HepG2 (cell line): ENCODE results near the gene ANKLE1. TPM values are rescaled to one million over a fixed set of nuclear protein-coding genes. Genes with fewer than 3 reads are reported as not detected.
A peak's percentile ranks its signal among the peaks of the same experiment; 100 is the strongest.

Source experiments
- ATAC-seq: fragments of 200-7000 bp; cut with Tn5 transposase; 3 replicates; pipeline ENCODE4 v1.9.1; 2020; ENCODE audit warnings: mild to moderate bottlenecking, moderate library complexity
- BruUV-seq: library from RNA; stranded (reverse); fragments of 400-500 nt; replicated peaks from 2 replicates; lab custom pipeline; 2021; lab: Mats Ljungman, UMichigan
- CTCF ChIA-PET: fragments of 300-600 bp; formaldehyde crosslinking; extraction: SDS; loops from one replicate; lab custom pipeline; 2021; ENCODE audit warnings: low total read pairs, inconsistent platforms, low intra/inter-chr PET ratio; lab: Yijun Ruan, JAX
- POLR2A ChIA-PET: fragments of 350-600 bp; sonication (Branson Sonifier 250); formaldehyde crosslinking; loops from one replicate; lab custom pipeline; 2020; ENCODE audit warnings: antibody characterized with exemption, inconsistent platforms; lab: Yijun Ruan, JAX
- DNase-seq: peaks from one replicate; pipeline ENCODE4 v3.0.0-alpha.2; 2015; ENCODE audit warnings: low spot score
- FAIRE-seq: peaks from 3 replicates; lab custom pipeline; 2011; peaks lifted over from hg19 to GRCh38; lab: Jason Lieb, UNC
- H2AFZ ChIP-seq: one replicate; pipeline ENCODE4 v1.6.1; 2011; ENCODE audit warnings: low read length, inconsistent platforms
- H3K27ac ChIP-seq: fragments of 300-600 bp; 3 replicates; pipeline ENCODE4 v1.8.0; 2011; ENCODE audit warnings: mixed run types, mild to moderate bottlenecking, mixed read lengths, low read length, inconsistent platforms; ENCODE audit not compliant: insufficient read depth; ENCODE audit errors: extremely low read length
- H3K27me3 ChIP-seq, 2 experiments: fragments of 200-600 bp in 1 of 2; 2 replicates in 1 of 2; 3 replicates in 1 of 2; pipeline versions ENCODE4 v1.6.0 to v1.8.0; 2011; ENCODE audit warnings: low read length in 2 of 2, mild to moderate bottlenecking in 2 of 2, moderate library complexity in 2 of 2, inconsistent platforms in 1 of 2; ENCODE audit not compliant: insufficient read depth in 2 of 2, control insufficient read depth in 1 of 2
- H3K36me3 ChIP-seq, 2 experiments: fragments of 200-600 bp in 1 of 2; replicated peaks in 1 of 2; 2 replicates in 1 of 2; 3 replicates in 1 of 2; pipeline versions ENCODE4 v1.5.1 to v1.8.0; 2011; ENCODE audit warnings: low read length in 2 of 2, inconsistent platforms in 1 of 2; ENCODE audit not compliant: insufficient read depth in 2 of 2, control insufficient read depth in 1 of 2
- H3K4me1 ChIP-seq: 2 replicates; pipeline ENCODE4 v1.5.1; 2012; ENCODE audit warnings: low read length, inconsistent platforms; ENCODE audit not compliant: insufficient read depth
- H3K4me2 ChIP-seq: 2 replicates; pipeline ENCODE4 v1.6.0; 2011; ENCODE audit warnings: low read depth, low read length, inconsistent platforms
- H3K4me3 ChIP-seq, 3 experiments: fragments of 200-600 bp in 1 of 3; sonication (generic), shearing (Covaris generic) in 1 of 3; replicated peaks in 1 of 3; 2 replicates each; pipeline ENCODE4 v1.5.1; 2011 to 2016; ENCODE audit warnings: low read length in 3 of 3, inconsistent platforms in 2 of 3, low read depth in 2 of 3, mild to moderate bottlenecking in 2 of 3, control low read depth in 1 of 3, mixed read lengths in 1 of 3; ENCODE audit not compliant: insufficient read depth in 1 of 3
- H3K79me2 ChIP-seq: one replicate; pipeline ENCODE4 v1.6.1; 2011; ENCODE audit warnings: low read length, inconsistent platforms; ENCODE audit not compliant: insufficient read depth
- H3K9ac ChIP-seq: 2 replicates; pipeline ENCODE4 v1.6.0; 2011; ENCODE audit warnings: mild to moderate bottlenecking, low read depth, low read length, inconsistent platforms; ENCODE audit not compliant: insufficient read depth
- H3K9me3 ChIP-seq: 2 replicates; pipeline ENCODE4 v1.5.1; 2012; ENCODE audit warnings: mild to moderate bottlenecking, low read length
- H4K20me1 ChIP-seq: 2 replicates; pipeline ENCODE4 v1.6.0; 2011; ENCODE audit warnings: inconsistent platforms, mild to moderate bottlenecking, low read length, moderate library complexity; ENCODE audit not compliant: insufficient read depth
- ARID3A ChIP-seq: IDR thresholded peaks from 2 replicates; pipeline ENCODE4 v1.6.1; 2012; ENCODE audit warnings: low read depth, low read length, improper control_type of control experiment
- CEBPG ChIP-seq: IDR thresholded peaks from 2 replicates; pipeline ENCODE4 v1.6.1; 2016
- DMTF1 ChIP-seq: sonication (generic); formaldehyde crosslinking; IDR thresholded peaks from 2 replicates; pipeline ENCODE4 v1.4.0; 2020; ENCODE audit warnings: mild to moderate bottlenecking, missing genetic modification reagents
- EZH2 ChIP-seq: conservative IDR thresholded peaks from 2 replicates; pipeline ENCODE4 v1.6.1; 2012; ENCODE audit warnings: mild to moderate bottlenecking, low read depth, low read length, moderate library complexity
- KDM2A ChIP-seq: sonication (generic); formaldehyde crosslinking; IDR thresholded peaks from 2 replicates; pipeline ENCODE4 v1.4.0; 2020; ENCODE audit warnings: low read depth, missing genetic modification reagents, borderline replicate concordance
- NR2F2 ChIP-seq: IDR thresholded peaks from 2 replicates; pipeline ENCODE4 v1.6.1; 2012; ENCODE audit warnings: low read depth, inconsistent platforms, borderline replicate concordance
- SIX4 ChIP-seq: sonication (generic); formaldehyde crosslinking; IDR thresholded peaks from 2 replicates; pipeline ENCODE4 v1.4.0; 2020; ENCODE audit warnings: missing genetic modification reagents
- SUZ12 ChIP-seq: fragments of 150-350 bp; IDR thresholded peaks from 2 replicates; pipeline ENCODE4 v1.6.1; 2014; ENCODE audit warnings: low read depth, low read length
- ZBTB38 ChIP-seq: sonication (generic); formaldehyde crosslinking; IDR thresholded peaks from 2 replicates; pipeline ENCODE4 v1.5.1; 2020; ENCODE audit warnings: mild to moderate bottlenecking, missing genetic modification reagents
- ZFY ChIP-seq: sonication (generic); formaldehyde crosslinking; IDR thresholded peaks from 2 replicates; pipeline ENCODE4 v1.4.0; 2020; ENCODE audit warnings: missing genetic modification reagents
- WGBS: methylation state at CpG from one replicate; pipeline ENCODE4 v1.1.6; 2017; ENCODE audit warnings: low lambda C conversion rate; 5-methylcytosine and 5-hydroxymethylcytosine counted together
- in situ Hi-C: cut with HindIII; loops from 2 replicates; pipeline ENCODE4 v1.10.0; 2017; ENCODE audit warnings: low pct_unique_long_range_greater_than_20kb; ENCODE audit not compliant: extremely low pct_ligation_motif_present
- intact Hi-C: fragments of 100-400 bp; cut with micrococcal nuclease; formaldehyde crosslinking; loops from one replicate; pipeline ENCODE4 v1.10.0; 2022; ENCODE audit not compliant: unreplicated experiment
- polyA plus RNA-seq, 8 experiments: library from polyadenylated mRNA; depleted of rRNA in 3 of 8; stranded (reverse) in 7 of 8; unstranded in 1 of 8; fragments of >200 nt; fragmentation: Illumina TruSeq in 4 of 8; extraction: Trizol in 4 of 8; gene quantifications; 2 replicates each; pipeline versions ENCODE4 v1.2.1 to v1.2.3, GENCODE V29; 2011 to 2016; ENCODE audit warnings: low read depth in 4 of 8, missing spikeins in 1 of 8, mixed read lengths in 1 of 8; ENCODE audit not compliant: insufficient read depth in 1 of 8
- total RNA-seq, 5 experiments: library from RNA; depleted of rRNA; stranded (reverse); fragments of >200 nt; fragmentation: Illumina TruSeq; extraction: Trizol; gene quantifications; 2 replicates each; pipeline ENCODE4 v1.2.3, GENCODE V29; 2016; ENCODE audit warnings: low read depth in 1 of 5

The ANKLE1 gene
- total and polyA plus RNA-seq, 2 of the 13 experiments (the other 11 are each of a cell fraction or from before 2014, with no cell fraction given) = 0.69 to 1.5 TPM

- TF ChIP-seq EZH2 = no peak
Observed at GRCh38 chr19:17266026-17266425, 15.7 kb upstream of the ANKLE1 start (continued).

DNA sequence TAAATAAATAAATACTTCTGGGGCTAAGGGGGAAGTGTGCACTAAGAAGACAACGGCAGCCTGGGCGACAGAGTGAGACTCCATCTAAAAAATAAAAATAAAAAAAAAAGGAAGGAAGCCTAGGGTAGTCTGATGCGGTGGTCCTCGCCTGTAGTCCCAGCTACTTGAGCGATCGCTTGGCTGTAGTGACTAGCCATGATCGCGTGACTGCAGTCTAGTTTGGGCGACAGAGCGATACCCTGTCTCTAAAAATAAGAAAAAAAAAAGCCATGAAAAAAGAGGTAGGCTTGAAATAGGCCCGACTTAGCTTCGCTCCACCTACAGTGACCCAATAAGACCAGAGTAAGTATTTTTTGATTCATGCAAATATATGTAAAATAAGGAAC lies 15.1 kb upstream of the ANKLE1 start:
- Histone ChIP-seq H3K9me3 (no peaks in the 10 kb centered on the region), H3K27me3 (peaks cover 0 to 6% of the 10 kb centered on the region in 2 experiments; a peak in 2 of 5 replicates), H3K36me3 (peaks cover 2 to 12% of the 10 kb centered on the region in 2 experiments; a peak in 3 of 5 replicates), H3K9ac (no peak overlapping the region), H2AFZ (no peak overlapping the region), H3K79me2 (peaks cover 13% of the 10 kb centered on the region), H3K4me3 (no peak overlapping the region), H4K20me1 (no peaks in the 10 kb centered on the region), H3K4me2 (peak overlapping the region; percentile 30; the same call in 1 of the 2 replicates), H3K4me1 (peaks cover 44% of the 10 kb centered on the region), H3K27ac (no peak overlapping the region)
- DNase-seq = no peak
- no peak for FAIRE-seq
- in situ Hi-C loops (no loop called here), intact Hi-C loops (loop anchor here (5.0 kb wide), 1 partner anchor 39 kb away; the partner anchor contains the start of gene OCEL1)
- POLR2A ChIA-PET = interaction anchor here (0.6 to 2.8 kb wide), 22 partner anchors 8 to 190 kb away, joined by 3 to 40 read pairs (median 5); partner anchors contain the start of genes BST2, DDA1, MRPL34 and NR2F6
- BruUV-seq = no TSS peak
- 89% methylated on average over 12 of the region's 12 CpGs for WGBS
- 0 out of 2 replicates have a peak, but pooled peaks have one; percentile 56 for TF ChIP-seq ZBTB38 (CRISPR knock-in tag)
- no peak for TF ChIP-seq SUZ12
- no peak for ATAC-seq
- CTCF ChIA-PET = no interaction called here

DNA sequence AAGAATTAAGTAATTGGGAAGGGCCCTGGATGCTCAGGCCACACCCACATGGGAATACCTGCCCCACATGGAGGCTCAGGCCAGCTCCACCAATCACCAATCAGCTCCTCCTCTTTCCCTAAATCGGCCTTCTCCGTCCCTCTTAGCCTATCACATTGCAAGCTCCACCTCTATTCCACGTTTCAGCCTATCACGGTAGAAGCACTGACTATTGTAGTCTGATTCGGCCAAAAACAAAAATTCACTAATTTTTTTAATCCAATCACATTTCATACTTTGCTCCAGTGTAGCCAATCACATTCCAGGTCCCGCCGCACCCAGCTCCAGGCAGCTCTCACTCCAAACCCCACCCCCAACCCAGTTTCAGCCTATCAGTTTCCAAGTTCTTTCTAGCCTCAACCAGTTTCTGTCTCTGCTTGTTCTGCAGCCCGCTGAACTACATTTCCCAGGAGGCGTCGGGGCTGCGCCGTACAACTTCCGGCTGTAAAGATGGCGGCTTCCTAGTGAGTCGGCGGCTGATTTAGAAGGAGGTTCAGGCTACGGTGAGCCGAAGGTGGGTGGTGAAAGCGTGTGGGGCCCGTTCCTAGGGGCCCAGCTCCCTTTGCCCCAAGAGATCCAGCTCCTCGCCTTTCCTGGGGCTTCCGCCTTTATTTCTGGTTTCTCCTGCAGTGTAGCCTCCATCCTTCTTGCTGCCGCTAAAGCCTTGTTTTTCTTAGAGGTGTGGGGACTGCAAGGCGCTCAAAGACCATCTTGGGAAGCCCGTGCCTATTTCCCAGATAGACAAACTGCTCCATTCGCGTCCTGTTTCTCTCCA lies 14.5 kb upstream of the ANKLE1 start, which contains the start of gene BABAM1:
Gene BABAM1, plus strand, starts transcription at position 469 of the 814 bp plus-strand sequence. CDS start 1,364 bp downstream, outside the sequence.
- under 1% methylated on average over 25 of the region's 27 CpGs for WGBS
- Histone ChIP-seq H3K4me3 (peak within 1 kb of the TSS; percentile 92 to 100 (median 98)), H3K36me3 (peaks cover 3 to 13% of the 10 kb centered on the region in 2 experiments; a peak in 3 of 5 replicates), H3K27me3 (peaks cover 0 to 6% of the 10 kb centered on the region in 2 experiments; a peak in 2 of 5 replicates), H2AFZ (peak within 1 kb of the TSS; percentile 66), H3K9me3 (no peaks in the 10 kb centered on the region), H3K4me2 (peak within 1 kb of the TSS; percentile 91), H3K27ac (peak within 1 kb of the TSS; percentile 75), H3K9ac (peak within 1 kb of the TSS; percentile 88), H3K4me1 (peaks cover 38% of the 10 kb centered on the region), H3K79me2 (peaks cover 13% of the 10 kb centered on the region), H4K20me1 (no peaks in the 10 kb centered on the region)
- DNase-seq (peak; percentile 99), FAIRE-seq (peak; percentile 99), ATAC-seq (peak; percentile 96)
- intact Hi-C loops = loop anchor here (1.0 to 5.0 kb wide), 2 partner anchors 38 to 40 kb away; partner anchors contain the start of genes MRPL34 and OCEL1
- in situ Hi-C loops = no loop called here
- CTCF ChIA-PET = no interaction called here
- POLR2A ChIA-PET = interaction anchor here (0.5 to 2.8 kb wide), 26 partner anchors 9 to 234 kb away, joined by 3 to 40 read pairs (median 4); partner anchors contain the start of genes BST2, DDA1, MRPL34 and NR2F6
- TSS peak; percentile 57 for BruUV-seq
- TF ChIP-seq KDM2A (peak; percentile 67; the same call in 1 of the 2 replicates), DMTF1 (CRISPR knock-in tag) (no peak), ARID3A (peak; percentile 75), SIX4 (CRISPR knock-in tag) (0 out of 2 replicates have a peak, but pooled peaks have one; percentile 17), ZFY (CRISPR knock-in tag) (peak; percentile 58), NR2F2 (peak; percentile 15; the same call in 1 of the 2 replicates), CEBPG (CRISPR knock-in tag) (no peak)
